CD4-positive, alpha-beta T cell treated with Interleukin-6 for 4 hours (primary cell): Measurements from ENCODE around the gene SMG6.
A peak's percentile ranks its signal among the peaks of the same experiment; 100 is the strongest.

Experiments used
- DNase-seq: peaks from one replicate; pipeline ENCODE4 v3.0.0-alpha.2; 2020; ENCODE audit warnings: mixed read lengths

SMG6 gene

GRCh38 chr17:2197271-2197670 lies 106.3 kb downstream of the SMG6 start:
- no peak for DNase-seq

- peak; percentile 35 for DNase-seq
These were observed 107.9 kb downstream of the SMG6 start for GRCh38 chr17:2195729-2196128.

GRCh38 chr17:2194889-2195335 lies 108.7 kb downstream of the SMG6 start:
- DNase-seq = no peak

GRCh38 chr17:2192367-2193057 lies 111.1 kb downstream of the SMG6 start:
- DNase-seq = peak; percentile 69

- DNase-seq = no peak
These were observed 111.8 kb downstream of the SMG6 start for GRCh38 chr17:2191785-2192184.

- DNase-seq = no peak
These were observed 112.4 kb downstream of the SMG6 start for GRCh38 chr17:2191227-2191626.

GRCh38 chr17:2190014-2190413 lies 113.6 kb downstream of the SMG6 start:
- DNase-seq = no peak

GRCh38 chr17:2188971-2189630 lies 114.5 kb downstream of the SMG6 start:
- DNase-seq = no peak

GRCh38 chr17:2187758-2188157 lies 115.8 kb downstream of the SMG6 start:
- no peak for DNase-seq

GRCh38 chr17:2186937-2187336 lies 116.6 kb downstream of the SMG6 start:
- DNase-seq = no peak

GRCh38 chr17:2184993-2185931 lies 118.3 kb downstream of the SMG6 start:
- no peak for DNase-seq

- DNase-seq = no peak
These were observed 120.2 kb downstream of the SMG6 start for GRCh38 chr17:2183346-2183745.

GRCh38 chr17:2181897-2182448 lies 121.6 kb downstream of the SMG6 start:
- DNase-seq = no peak

- DNase-seq = no peak
These were observed 122.2 kb downstream of the SMG6 start for GRCh38 chr17:2181206-2181896.

- no peak for DNase-seq
These were observed 122.8 kb downstream of the SMG6 start for GRCh38 chr17:2180768-2181167.

GRCh38 chr17:2179615-2180295 lies 123.8 kb downstream of the SMG6 start:
- no peak for DNase-seq

- DNase-seq = no peak
These were observed 124.6 kb downstream of the SMG6 start for GRCh38 chr17:2178798-2179501.

GRCh38 chr17:2177235-2177811 lies 126.3 kb downstream of the SMG6 start:
- DNase-seq = no peak

GRCh38 chr17:2176499-2177169 lies 127.0 kb downstream of the SMG6 start:
- DNase-seq = no peak

- no peak for DNase-seq
These were observed 128.3 kb downstream of the SMG6 start for GRCh38 chr17:2175294-2175628.
